ENCODE measurements around the gene FAM222A. TPM values are rescaled to one million over a fixed set of nuclear protein-coding genes. Genes with fewer than 3 reads are reported as not detected.

The FAM222A gene
- total and polyA plus RNA-seq, 2 of the 4 experiments (the other 2 are of a cell fraction): under 0.01 to 0.32 TPM

- dilution Hi-C loops (cut with HindIII; ENCODE audit: low sequenced_read_pairs, unreplicated experiment) (no loop called here), in situ Hi-C loops (cut with MboI; ENCODE audit: low sequenced_read_pairs) (no loop called here), intact Hi-C loops (cut with micrococcal nuclease) (no loop called here)
- H3K9ac ChIP-seq (ENCODE audit: low read depth, low read length): no peak overlapping the region
- no peak overlapping the region for H2BK20ac ChIP-seq (ENCODE audit: low read depth, low read length)
- ATAC-seq (ENCODE audit: low read depth): no peak
- no peak overlapping the region for H3K23ac ChIP-seq (ENCODE audit: low read depth, low read length)
- TF ChIP-seq CHD1 (IDR thresholded peaks at IDR 0.05; ENCODE audit: low read depth, low read length) (no peak), SMC3 (IDR thresholded peaks at IDR 0.05; ENCODE audit: low read depth, low read length) (no peak), RCOR1 (IDR thresholded peaks at IDR 0.05; ENCODE audit: insufficient replicate concordance, low read length) (no peak), CEBPB (IDR thresholded peaks at IDR 0.05; ENCODE audit: low read depth, low read length) (no peak), MAZ (IDR thresholded peaks at IDR 0.05; ENCODE audit: borderline replicate concordance, low read depth, low read length) (no peak), BHLHE40 (IDR thresholded peaks at IDR 0.05; ENCODE audit: low read depth, low read length) (no peak), RAD21 (IDR thresholded peaks at IDR 0.05; ENCODE audit: low read length) (no peak), FOS (IDR thresholded peaks at IDR 0.05; ENCODE audit: low read depth, low read length) (no peak), MXI1 (IDR thresholded peaks at IDR 0.05; ENCODE audit: borderline replicate concordance, low read depth, low read length) (no peak), NFE2L2 (IDR thresholded peaks at IDR 0.05; ENCODE audit: low read depth, low read length) (no peak), RFX5 (IDR thresholded peaks at IDR 0.05; ENCODE audit: low read depth, low read length) (no peak), MAFK (IDR thresholded peaks at IDR 0.05; ENCODE audit: low read depth, low read length) (no peak), POLR2A (IDR thresholded peaks at IDR 0.05; ENCODE audit: low read depth, low read length) (no peak), CTCF (conservative IDR thresholded peaks at IDR 0.05; ENCODE audit: low read depth, low read length) (no peak)
- TF ChIP-seq, protein P1, sequence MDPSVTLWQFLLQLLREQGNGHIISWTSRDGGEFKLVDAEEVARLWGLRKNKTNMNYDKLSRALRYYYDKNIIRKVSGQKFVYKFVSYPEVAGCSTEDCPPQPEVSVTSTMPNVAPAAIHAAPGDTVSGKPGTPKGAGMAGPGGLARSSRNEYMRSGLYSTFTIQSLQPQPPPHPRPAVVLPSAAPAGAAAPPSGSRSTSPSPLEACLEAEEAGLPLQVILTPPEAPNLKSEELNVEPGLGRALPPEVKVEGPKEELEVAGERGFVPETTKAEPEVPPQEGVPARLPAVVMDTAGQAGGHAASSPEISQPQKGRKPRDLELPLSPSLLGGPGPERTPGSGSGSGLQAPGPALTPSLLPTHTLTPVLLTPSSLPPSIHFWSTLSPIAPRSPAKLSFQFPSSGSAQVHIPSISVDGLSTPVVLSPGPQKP (IDR thresholded peaks at IDR 0.05; ENCODE audit: borderline replicate concordance, low read depth, low read length): no peak
- TF ChIP-seq, protein P2, sequence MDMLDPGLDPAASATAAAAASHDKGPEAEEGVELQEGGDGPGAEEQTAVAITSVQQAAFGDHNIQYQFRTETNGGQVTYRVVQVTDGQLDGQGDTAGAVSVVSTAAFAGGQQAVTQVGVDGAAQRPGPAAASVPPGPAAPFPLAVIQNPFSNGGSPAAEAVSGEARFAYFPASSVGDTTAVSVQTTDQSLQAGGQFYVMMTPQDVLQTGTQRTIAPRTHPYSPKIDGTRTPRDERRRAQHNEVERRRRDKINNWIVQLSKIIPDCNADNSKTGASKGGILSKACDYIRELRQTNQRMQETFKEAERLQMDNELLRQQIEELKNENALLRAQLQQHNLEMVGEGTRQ (IDR thresholded peaks at IDR 0.05; ENCODE audit: low read depth, low read length): no peak
- no peak overlapping the region for H2BK5ac ChIP-seq (ENCODE audit: low read depth, low read length, poor library complexity, severe bottlenecking)
- no peak for DNase-seq
- no peaks in the 10 kb centered on the region for H4K20me1 ChIP-seq (ENCODE audit: insufficient read depth, low read length)
- no peak overlapping the region for H2AK5ac ChIP-seq (ENCODE audit: low read depth, low read length)
- no peak overlapping the region for H3K14ac ChIP-seq (replicated peaks; ENCODE audit: low read depth, low read length)
- no peak overlapping the region for H2BK15ac ChIP-seq (ENCODE audit: low read depth, low read length)
- H3K36me3 ChIP-seq (ENCODE audit: control insufficient read depth, insufficient read depth, low read length): peaks cover 3% of the 10 kb centered on the region; the same call in 1 of the 2 replicates
- H4K8ac ChIP-seq (ENCODE audit: low read depth in 2 of 2, low read length in 2 of 2): no peak overlapping the region
- no peak overlapping the region for H2BK120ac ChIP-seq (ENCODE audit: low read depth, low read length)
- H3K4me2 ChIP-seq (ENCODE audit: low read depth, low read length): no peak overlapping the region
- H3K27ac ChIP-seq (ENCODE audit: insufficient read depth, low read length): no peak overlapping the region
- no peak overlapping the region for H3K56ac ChIP-seq (ENCODE audit: extremely low read depth, insufficient read depth, low read length)
- no peak overlapping the region for H4K91ac ChIP-seq (ENCODE audit: insufficient read depth, low read depth, low read length)
- H3K27me3 ChIP-seq (ENCODE audit: control insufficient read depth, insufficient read depth, low read length): no peaks in the 10 kb centered on the region
- no peaks in the 10 kb centered on the region for H3K79me1 ChIP-seq (ENCODE audit: low read depth in 1 of 2, low read length in 2 of 2)
- CTCF ChIA-PET: no interaction called here
- no peak overlapping the region for H4K5ac ChIP-seq (ENCODE audit: low read depth, low read length)
- H3K4me3 ChIP-seq (ENCODE audit: insufficient read depth, low read depth, low read length): no peak overlapping the region
- POLR2A ChIA-PET (ENCODE audit: unreplicated experiment): no interaction called here
- H3K18ac ChIP-seq (ENCODE audit: low read depth, low read length): no peak overlapping the region
- no peak overlapping the region for H2AFZ ChIP-seq (replicated peaks; ENCODE audit: low read length, poor library complexity)
- no peak overlapping the region for H2AK9ac ChIP-seq (replicated peaks; ENCODE audit: low read depth, low read length, poor library complexity)
- no peak overlapping the region for H3K4ac ChIP-seq (ENCODE audit: low read depth, low read length)
- H3K4me1 ChIP-seq (ENCODE audit: control insufficient read depth, insufficient read depth, low read length): no peaks in the 10 kb centered on the region
- H3K9me3 ChIP-seq (ENCODE audit: control insufficient read depth, insufficient read depth, low read length): no peaks in the 10 kb centered on the region
- no peaks in the 10 kb centered on the region for H3K9me1 ChIP-seq (ENCODE audit: insufficient read depth, low read length)
- 0 to 100% methylated on average over 1 of the region's 4 CpGs for WGBS, 2 experiments (ENCODE audit: extremely low coverage in 2 of 2, insufficient read length in 1 of 2)
- BruUV-seq (replicated peaks): no TSS peak
Observed at GRCh38 chr12:109793411-109793810, 79.8 kb downstream of the FAM222A start.
